GM18858 (cell line): ENCODE data around the gene ZFP3.
"Not testable (repeated sequence)": the region's sequence is repeated elsewhere in the genome, so short reads cannot be mapped to it uniquely, and the experiment has no call there.

Experiments used
- ATAC-seq: cut with Tn5 transposase; IDR thresholded peaks from one replicate; pipeline ENCODE4 v1.9.1; 2021; ENCODE audit not compliant: unreplicated experiment

ZFP3 gene

GRCh38 chr17:5136580-5137412 is 58.5 kb downstream of the ZFP3 start:
- not testable (repeated sequence) for ATAC-seq

- not testable (repeated sequence) for ATAC-seq
These were observed 59.4 kb downstream of the ZFP3 start for GRCh38 chr17:5137511-5138197.

- ATAC-seq = not testable (repeated sequence)
These were observed 59.9 kb downstream of the ZFP3 start for GRCh38 chr17:5138198-5138544.

- no peak for ATAC-seq
These were observed 60.6 kb downstream of the ZFP3 start for GRCh38 chr17:5138616-5139457.

GRCh38 chr17:5139458-5139732 is 61.1 kb downstream of the ZFP3 start:
- no peak for ATAC-seq

GRCh38 chr17:5142877-5143276 is 64.6 kb downstream of the ZFP3 start:
- not testable (repeated sequence) for ATAC-seq
